Esophagus muscularis mucosa (tissue), 4 donors: ENCODE measurements around the gene RERE.

ENCODE experiments used
- CTCF ChIP-seq, 3 experiments: fragments of 200-600 bp in 2 of 3; fragments of 450-650 bp in 1 of 3; sonication (generic) in 2 of 3; IDR thresholded peaks; one replicate each; pipeline ENCODE4 v1.5.1; 2017 to 2019; ENCODE audit warnings: antibody characterized with exemption in 3 of 3, mild to moderate bottlenecking in 2 of 3, moderate library complexity in 1 of 3
- EP300 ChIP-seq: sonication (generic); formaldehyde crosslinking; IDR thresholded peaks from one replicate; pipeline ENCODE4 v1.6.1; 2017; ENCODE audit warnings: antibody characterized with exemption
- POLR2A ChIP-seq: fragments of 450-650 bp; IDR thresholded peaks from one replicate; pipeline ENCODE4 v1.6.1; 2017; ENCODE audit warnings: antibody characterized with exemption, moderate library complexity, mild to moderate bottlenecking, low read depth
- POLR2AphosphoS5 ChIP-seq, 2 donors: sonication (generic); formaldehyde crosslinking; IDR thresholded peaks; one replicate each; pipeline ENCODE4 v1.6.1; 2017; ENCODE audit warnings: antibody characterized with exemption in 2 of 2

GRCh38 chr1:8368956-8369639 is 448.3 kb downstream of the RERE start:
- no peak for TF ChIP-seq CTCF (IDR thresholded peaks at IDR 0.05)
- TF ChIP-seq POLR2A: no peak
- no peak for TF ChIP-seq POLR2AphosphoS5 (IDR thresholded peaks at IDR 0.05)
- TF ChIP-seq EP300: no peak
